Measurements from ENCODE around the gene LIMK2. TPM values are rescaled to one million over a fixed set of nuclear protein-coding genes. Genes with fewer than 3 reads are reported as not detected.

Gene LIMK2
- total RNA-seq, 1 experiment from 2014 or later, result 27.9 TPM

- Histone ChIP-seq H3K4me1 (ENCODE audit: insufficient read depth, low read length, poor library complexity, severe bottlenecking) (peaks cover 9% of the 10 kb centered on the region), H3K4me3 (ENCODE audit: low read depth, low read length, poor library complexity, severe bottlenecking) (no peak overlapping the region), H3K27me3 (replicated peaks; ENCODE audit: insufficient read depth, low read depth, low read length, poor library complexity) (no peaks in the 10 kb centered on the region), H3K9me3 (ENCODE audit: low read depth, low read length, poor library complexity, severe bottlenecking) (no peaks in the 10 kb centered on the region), H3K27ac (ENCODE audit: low read depth, low read length, poor library complexity, severe bottlenecking) (no peak overlapping the region), H3K36me3 (ENCODE audit: insufficient read depth, low read length, poor library complexity, severe bottlenecking) (no peaks in the 10 kb centered on the region)
- no TSS peak for BruUV-seq (replicated peaks)
- CTCF ChIA-PET, result no interaction called here
- no peak for DNase-seq (ENCODE audit: low spot score)
- no peak for TF ChIP-seq CTCF (conservative IDR thresholded peaks at IDR 0.05; ENCODE audit: low read depth, low read length)
- no peak for TF ChIP-seq EZH2 (IDR thresholded peaks at IDR 0.05; ENCODE audit: borderline replicate concordance, low read depth, low read length, poor library complexity, severe bottlenecking)
- intact Hi-C loops (cut with micrococcal nuclease; ENCODE audit: unreplicated experiment), result no loop called here
- POLR2A ChIA-PET (ENCODE audit: low non-redundant PET), result no interaction called here
Observed at GRCh38 chr22:31286360-31287255, 74.5 kb downstream of the LIMK2 start.

GRCh38 chr22:31287818-31288495, 75.9 kb downstream of the LIMK2 start:
- Histone ChIP-seq H3K4me3 (ENCODE audit: low read depth, low read length, poor library complexity, severe bottlenecking) (no peak overlapping the region), H3K36me3 (ENCODE audit: insufficient read depth, low read length, poor library complexity, severe bottlenecking) (no peaks in the 10 kb centered on the region), H3K27ac (ENCODE audit: low read depth, low read length, poor library complexity, severe bottlenecking) (no peak overlapping the region), H3K4me1 (ENCODE audit: insufficient read depth, low read length, poor library complexity, severe bottlenecking) (peaks cover 19% of the 10 kb centered on the region), H3K27me3 (replicated peaks; ENCODE audit: insufficient read depth, low read depth, low read length, poor library complexity) (no peaks in the 10 kb centered on the region), H3K9me3 (ENCODE audit: low read depth, low read length, poor library complexity, severe bottlenecking) (no peaks in the 10 kb centered on the region)
- ChIA-PET CTCF (no interaction called here), POLR2A (ENCODE audit: low non-redundant PET) (no interaction called here)
- TF ChIP-seq CTCF (conservative IDR thresholded peaks at IDR 0.05; ENCODE audit: low read depth, low read length), result no peak
- TF ChIP-seq EZH2 (IDR thresholded peaks at IDR 0.05; ENCODE audit: borderline replicate concordance, low read depth, low read length, poor library complexity, severe bottlenecking), result no peak
- intact Hi-C loops (cut with micrococcal nuclease; ENCODE audit: unreplicated experiment), result no loop called here
- no TSS peak for BruUV-seq (replicated peaks)
- DNase-seq (ENCODE audit: low spot score), result no peak

- no TSS peak for BruUV-seq (replicated peaks)
- H3K4me3 ChIP-seq (ENCODE audit: low read depth, low read length, poor library complexity, severe bottlenecking), result no peak overlapping the region
- ChIA-PET CTCF (no interaction called here), POLR2A (ENCODE audit: low non-redundant PET) (no interaction called here)
- no peaks in the 10 kb centered on the region for H3K9me3 ChIP-seq (ENCODE audit: low read depth, low read length, poor library complexity, severe bottlenecking)
- TF ChIP-seq EZH2 (IDR thresholded peaks at IDR 0.05; ENCODE audit: borderline replicate concordance, low read depth, low read length, poor library complexity, severe bottlenecking) (no peak), CTCF (conservative IDR thresholded peaks at IDR 0.05; ENCODE audit: low read depth, low read length) (no peak)
- no peaks in the 10 kb centered on the region for H3K36me3 ChIP-seq (ENCODE audit: insufficient read depth, low read length, poor library complexity, severe bottlenecking)
- peaks cover 19% of the 10 kb centered on the region for H3K4me1 ChIP-seq (ENCODE audit: insufficient read depth, low read length, poor library complexity, severe bottlenecking)
- no peak for DNase-seq (ENCODE audit: low spot score)
- H3K27ac ChIP-seq (ENCODE audit: low read depth, low read length, poor library complexity, severe bottlenecking), result no peak overlapping the region
- H3K27me3 ChIP-seq (replicated peaks; ENCODE audit: insufficient read depth, low read depth, low read length, poor library complexity), result no peaks in the 10 kb centered on the region
- intact Hi-C loops (cut with micrococcal nuclease; ENCODE audit: unreplicated experiment), result no loop called here
Observed at GRCh38 chr22:31288496-31289240, 76.6 kb downstream of the LIMK2 start.
